Uterus (tissue), 2 donors: ENCODE results near the gene C11orf54.

ENCODE experiments used
- CTCF ChIP-seq, 4 experiments: fragments of 200-600 bp in 2 of 4; fragments of 450-650 bp in 2 of 4; sonication (generic) in 2 of 4; IDR thresholded peaks; one replicate each; pipeline ENCODE4 v1.5.1; 2016 to 2019; ENCODE audit warnings: antibody characterized with exemption in 4 of 4, mild to moderate bottlenecking in 2 of 4, moderate library complexity in 1 of 4
- POLR2A ChIP-seq, 2 donors: fragments of 450-650 bp; IDR thresholded peaks; one replicate each; pipeline ENCODE4 v1.6.1; 2016; ENCODE audit warnings: antibody characterized with exemption in 2 of 2, mild to moderate bottlenecking in 1 of 2, moderate library complexity in 1 of 2

GRCh38 chr11:93735627-93736026 is 5.8 kb upstream of the C11orf54 start:
- TF ChIP-seq CTCF (IDR thresholded peaks at IDR 0.05) (no peak), POLR2A (IDR thresholded peaks at IDR 0.05) (no peak)
